Activated CD8-positive, alpha-beta memory T cell treated with anti-CD3 and anti-CD28 coated beads, Interleukin-2, amount 50 U/mL, for 48 hours (primary cell): ENCODE data around the gene PMM2.

Source experiments
- DNase-seq: peaks from one replicate; pipeline ENCODE4 v3.0.0-alpha.2; 2020

Gene PMM2

GRCh38 chr16:8889893-8890548 is 92.4 kb downstream of the PMM2 start:
- DNase-seq: no peak

DNA sequence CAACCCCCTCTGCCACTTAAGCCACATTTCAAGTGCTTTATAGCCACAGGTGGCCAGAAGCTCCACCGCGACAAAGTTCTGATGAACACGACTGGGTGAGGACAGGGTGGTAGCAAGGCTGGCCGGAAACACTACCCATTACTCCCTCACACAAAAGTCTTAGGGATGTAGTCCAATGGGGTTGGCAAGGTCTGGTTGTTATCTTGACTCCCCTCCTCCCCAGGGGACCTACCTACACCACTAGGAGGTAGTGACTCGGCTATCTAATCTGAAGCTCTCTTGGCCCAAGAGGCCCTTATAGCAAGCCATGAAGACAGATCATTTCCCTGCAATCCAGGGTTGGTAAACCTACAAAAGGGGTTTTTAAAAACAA is 92.9 kb downstream of the PMM2 start:
- DNase-seq: no peak

DNA sequence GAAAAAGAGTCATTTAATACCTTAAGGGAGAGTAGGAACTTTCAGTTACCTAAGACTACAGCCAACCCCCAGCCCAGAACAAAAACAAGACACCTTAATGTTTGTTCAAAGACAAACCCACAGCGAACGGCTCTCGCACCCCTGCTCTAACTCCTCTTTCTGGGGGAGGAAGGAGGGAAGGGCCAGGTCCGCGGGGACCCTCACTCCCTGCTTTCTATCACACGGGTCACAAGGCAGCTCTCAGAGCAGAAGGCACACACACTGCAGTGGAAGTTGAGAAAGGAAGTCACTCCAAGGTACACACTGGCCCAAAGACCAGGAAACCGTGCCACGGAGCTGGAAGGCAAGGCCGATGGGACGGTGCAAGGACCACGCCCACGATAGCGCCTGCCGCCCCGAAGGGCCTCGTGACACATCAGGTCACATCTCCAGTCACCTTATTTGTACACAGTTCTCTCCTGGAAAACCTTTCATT is 94.5 kb downstream of the PMM2 start:
- DNase-seq: no peak

DNA sequence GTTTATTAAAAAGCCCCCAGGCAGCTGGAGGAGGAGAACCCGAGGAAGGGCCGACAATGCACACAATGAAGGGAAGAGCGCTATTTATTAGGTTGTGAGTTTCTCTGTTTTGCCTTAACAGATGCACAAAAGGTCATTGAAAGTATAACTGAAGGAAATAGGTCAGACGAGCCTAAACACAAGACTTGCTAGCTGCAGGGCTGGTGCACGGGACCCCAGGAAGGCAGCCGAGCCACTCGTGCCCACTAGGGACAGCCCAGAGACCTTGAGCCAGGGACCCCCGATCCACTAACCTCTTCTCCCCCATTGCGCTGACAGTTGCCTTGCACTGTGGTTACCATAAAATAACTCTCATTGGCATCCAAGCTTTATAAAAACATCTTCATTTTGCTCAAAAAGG is 95.8 kb downstream of the PMM2 start:
- DNase-seq: no peak

DNA sequence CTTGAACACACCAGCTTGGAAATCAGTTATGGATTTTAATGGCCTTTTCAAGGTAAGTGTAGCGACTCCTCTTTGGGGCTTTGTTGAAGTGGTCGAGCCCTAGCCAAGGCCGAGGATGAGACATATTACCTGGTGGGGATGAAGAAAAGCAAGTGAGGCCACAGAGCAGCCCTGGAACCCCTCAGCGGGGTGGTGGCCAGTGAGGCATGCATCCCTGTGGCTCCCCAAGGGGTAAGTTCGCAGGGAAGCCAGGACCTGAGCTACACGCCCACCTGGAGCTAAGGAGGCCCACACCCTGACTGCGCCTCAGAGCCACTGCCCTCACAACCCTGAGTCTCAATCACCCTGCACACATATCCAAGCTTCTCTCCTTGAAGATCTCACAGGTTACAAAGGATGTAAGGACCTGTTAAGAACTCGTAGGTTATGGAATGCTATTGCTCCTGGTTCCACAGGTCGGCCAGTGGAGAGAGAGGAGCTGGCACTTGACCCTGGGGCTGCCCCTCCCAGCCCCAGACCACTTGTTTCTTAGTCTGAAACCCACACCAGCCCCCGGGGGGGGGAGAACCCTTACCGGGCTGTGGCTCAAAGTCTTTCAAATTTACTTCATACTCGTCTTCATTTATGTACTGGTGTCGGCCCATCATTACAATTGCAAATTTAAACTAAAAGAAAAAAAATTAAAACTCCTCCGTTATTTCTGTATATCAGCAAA is 96.5 kb downstream of the PMM2 start:
- no peak for DNase-seq

DNA sequence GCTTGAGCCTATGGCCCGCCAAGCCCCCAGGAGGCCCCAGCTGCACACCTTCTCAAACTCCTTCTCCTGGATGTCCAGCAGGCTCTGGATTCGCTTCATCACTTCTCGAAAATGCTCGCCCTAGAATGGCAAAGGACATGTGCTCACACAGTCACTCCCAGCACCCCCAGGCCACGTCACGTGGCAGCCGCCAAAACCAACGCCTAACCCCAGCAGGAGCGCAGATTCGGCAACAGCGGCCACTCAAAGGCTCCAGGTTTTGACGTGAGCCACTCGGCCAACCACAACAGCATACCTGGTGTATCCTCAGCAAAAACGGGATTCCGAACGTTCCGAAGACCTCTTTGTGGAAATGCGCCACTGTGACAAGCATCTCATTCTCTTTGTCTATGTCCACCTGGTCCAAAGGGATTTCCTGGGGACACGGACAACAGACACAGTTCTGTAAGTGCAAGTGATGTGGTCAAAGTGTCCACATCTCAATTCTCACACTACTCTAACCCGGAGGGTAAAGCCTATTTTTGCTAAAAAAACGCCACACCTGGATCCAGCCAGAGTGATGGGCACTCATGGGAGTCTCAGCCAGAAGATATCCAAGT is 97.2 kb downstream of the PMM2 start:
- no peak for DNase-seq

- DNase-seq: no peak
Observed at GRCh38 chr16:8898660-8899318, 101.2 kb downstream of the PMM2 start.
